SK-N-SH treated with all-trans-retinoic acid at 6 μM for 48 hours (cell line): ENCODE measurements around the gene SLC47A2.

Source experiments
- ATAC-seq: fragments of 200-7000 bp; cut with Tn5 transposase; 3 replicates; pipeline ENCODE4 v1.9.1; 2020; ENCODE audit warnings: mild to moderate bottlenecking, moderate library complexity
- ARNTL ChIP-seq: fragments of 450-650 bp; formaldehyde crosslinking; IDR thresholded peaks from 2 replicates; pipeline ENCODE4 v1.5.0; 2020; ENCODE audit warnings: low read depth, mild to moderate bottlenecking, moderate library complexity, borderline replicate concordance
- CSDC2 ChIP-seq: fragments of 250-450 bp; sonication (Bioruptor Pico); IDR thresholded peaks from 2 replicates; pipeline ENCODE4 v1.5.0; 2020; ENCODE audit warnings: mild to moderate bottlenecking, moderate library complexity
- ESRRG ChIP-seq: fragments of 250-450 bp; sonication (Bioruptor Pico); IDR thresholded peaks from 2 replicates; pipeline ENCODE4 v1.6.1; 2021; ENCODE audit warnings: mild to moderate bottlenecking
- GLIS3 ChIP-seq: fragments of 250-450 bp; sonication (Bioruptor Pico); IDR thresholded peaks from 2 replicates; pipeline ENCODE4 v1.5.0; 2020; ENCODE audit warnings: mild to moderate bottlenecking, moderate library complexity
- ISL1 ChIP-seq: fragments of 250-450 bp; sonication (Bioruptor Pico); IDR thresholded peaks from 2 replicates; pipeline ENCODE4 v2.1.2; 2022; ENCODE audit warnings: mild to moderate bottlenecking, moderate library complexity
- OSR1 ChIP-seq: fragments of 250-450 bp; sonication (Bioruptor Pico); IDR thresholded peaks from 2 replicates; pipeline ENCODE4 v1.8.0; 2022; ENCODE audit warnings: moderate library complexity, mild to moderate bottlenecking, inconsistent platforms
- PPARA ChIP-seq: fragments of 250-450 bp; sonication (Bioruptor Pico); IDR thresholded peaks from 2 replicates; pipeline ENCODE4 v1.5.0; 2020; ENCODE audit warnings: mild to moderate bottlenecking, borderline replicate concordance
- RARB ChIP-seq: fragments of 250-450 bp; sonication (Bioruptor Pico); IDR thresholded peaks from 2 replicates; pipeline ENCODE4 v1.8.0; 2021; ENCODE audit warnings: mild to moderate bottlenecking, moderate library complexity
- SNAI2 ChIP-seq: fragments of 250-450 bp; sonication (Bioruptor Pico); IDR thresholded peaks from 2 replicates; pipeline ENCODE4 v1.5.0; 2020; ENCODE audit warnings: mild to moderate bottlenecking, moderate library complexity
- TCF4 ChIP-seq: fragments of 250-450 bp; sonication (Bioruptor Pico); IDR thresholded peaks from 2 replicates; pipeline ENCODE4 v1.8.0; 2021; ENCODE audit warnings: mild to moderate bottlenecking, moderate library complexity, borderline replicate concordance
- TOX ChIP-seq: fragments of 250-450 bp; sonication (Bioruptor Pico); IDR thresholded peaks from 2 replicates; pipeline ENCODE4 v1.8.0; 2021; ENCODE audit warnings: mild to moderate bottlenecking, moderate library complexity, borderline replicate concordance
- ZFP3 ChIP-seq: fragments of 250-450 bp; sonication (Bioruptor Pico); IDR thresholded peaks from 2 replicates; pipeline ENCODE4 v1.5.0; 2020; ENCODE audit warnings: mild to moderate bottlenecking, moderate library complexity
- ZFP30 ChIP-seq: fragments of 450-650 bp; formaldehyde crosslinking; IDR thresholded peaks from 2 replicates; pipeline ENCODE4 v1.5.0; 2022; ENCODE audit warnings: mild to moderate bottlenecking, moderate library complexity
- ZNF70 ChIP-seq: fragments of 450-650 bp; formaldehyde crosslinking; IDR thresholded peaks from 2 replicates; pipeline ENCODE4 v1.5.0; 2020; ENCODE audit warnings: mild to moderate bottlenecking, moderate library complexity
- ZNF8 ChIP-seq: fragments of 450-650 bp; formaldehyde crosslinking; IDR thresholded peaks from 2 replicates; pipeline ENCODE4 v1.5.0; 2020; ENCODE audit warnings: mild to moderate bottlenecking, moderate library complexity
- TF ChIP-seq, protein P1 (sequence below): fragments of 250-450 bp; sonication (Bioruptor Pico); IDR thresholded peaks from 2 replicates; pipeline ENCODE4 v1.8.0; 2021; ENCODE audit warnings: low read depth, mild to moderate bottlenecking, moderate library complexity, borderline replicate concordance
- TF ChIP-seq, protein P2 (sequence below): fragments of 250-450 bp; sonication (Bioruptor Pico); IDR thresholded peaks from 2 replicates; pipeline ENCODE4 v1.5.1; 2020; ENCODE audit warnings: low read depth, mild to moderate bottlenecking, moderate library complexity
- TF ChIP-seq, protein P3 (sequence below): fragments of 250-450 bp; sonication (Bioruptor Pico); IDR thresholded peaks from 2 replicates; pipeline ENCODE4 v1.8.0; 2020; ENCODE audit warnings: mild to moderate bottlenecking, moderate library complexity, borderline replicate concordance
- TF ChIP-seq, protein P4 (sequence below): fragments of 250-450 bp; sonication (Bioruptor Pico); IDR thresholded peaks from 2 replicates; pipeline ENCODE4 v1.5.0; 2020; ENCODE audit warnings: mild to moderate bottlenecking, moderate library complexity

The SLC47A2 gene

DNA sequence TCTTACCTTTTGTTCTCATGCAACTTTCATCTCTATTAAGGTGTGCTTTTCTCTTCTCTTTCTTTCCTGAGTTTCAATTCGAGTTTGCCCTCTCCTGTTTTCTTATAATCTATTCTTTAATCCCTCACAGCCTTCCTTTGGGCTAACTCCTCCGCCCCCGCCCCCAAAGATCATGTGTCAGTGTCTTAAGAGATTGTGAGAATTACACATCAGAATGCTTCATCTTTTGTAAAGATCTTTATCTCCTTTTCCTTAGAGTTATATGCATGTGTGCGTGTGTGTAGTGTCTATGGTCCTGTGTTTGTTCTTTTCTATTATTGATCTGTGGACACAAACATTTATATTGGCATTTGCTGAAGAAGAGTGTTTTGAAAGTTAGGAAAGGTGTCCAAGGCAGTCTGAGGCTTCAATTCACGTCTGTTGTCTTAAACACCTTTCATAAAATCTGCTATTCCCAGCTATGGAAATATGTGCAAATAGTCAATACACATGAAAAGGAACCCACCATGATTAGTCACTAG lies 74.0 kb downstream of the SLC47A2 start:
- ATAC-seq, result no peak
- TF ChIP-seq PPARA (CRISPR knock-in tag) (no peak), OSR1 (no peak), SNAI2 (CRISPR knock-in tag) (no peak), ZNF8 (no peak), CSDC2 (CRISPR knock-in tag) (no peak), ISL1 (no peak), GLIS3 (no peak), ZNF70 (CRISPR knock-in tag) (no peak), ARNTL (no peak), ZFP3 (CRISPR knock-in tag) (no peak), ZFP30 (CRISPR knock-in tag) (no peak), ESRRG (CRISPR knock-in tag) (no peak), TOX (CRISPR knock-in tag) (no peak)
- TF ChIP-seq, protein P1, sequence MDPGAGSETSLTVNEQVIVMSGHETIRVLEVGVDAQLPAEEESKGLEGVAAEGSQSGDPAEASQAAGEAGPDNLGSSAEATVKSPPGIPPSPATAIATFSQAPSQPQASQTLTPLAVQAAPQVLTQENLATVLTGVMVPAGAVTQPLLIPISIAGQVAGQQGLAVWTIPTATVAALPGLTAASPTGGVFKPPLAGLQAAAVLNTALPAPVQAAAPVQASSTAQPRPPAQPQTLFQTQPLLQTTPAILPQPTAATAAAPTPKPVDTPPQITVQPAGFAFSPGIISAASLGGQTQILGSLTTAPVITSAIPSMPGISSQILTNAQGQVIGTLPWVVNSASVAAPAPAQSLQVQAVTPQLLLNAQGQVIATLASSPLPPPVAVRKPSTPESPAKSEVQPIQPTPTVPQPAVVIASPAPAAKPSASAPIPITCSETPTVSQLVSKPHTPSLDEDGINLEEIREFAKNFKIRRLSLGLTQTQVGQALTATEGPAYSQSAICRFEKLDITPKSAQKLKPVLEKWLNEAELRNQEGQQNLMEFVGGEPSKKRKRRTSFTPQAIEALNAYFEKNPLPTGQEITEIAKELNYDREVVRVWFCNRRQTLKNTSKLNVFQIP, result no peak
- TF ChIP-seq, protein P2, sequence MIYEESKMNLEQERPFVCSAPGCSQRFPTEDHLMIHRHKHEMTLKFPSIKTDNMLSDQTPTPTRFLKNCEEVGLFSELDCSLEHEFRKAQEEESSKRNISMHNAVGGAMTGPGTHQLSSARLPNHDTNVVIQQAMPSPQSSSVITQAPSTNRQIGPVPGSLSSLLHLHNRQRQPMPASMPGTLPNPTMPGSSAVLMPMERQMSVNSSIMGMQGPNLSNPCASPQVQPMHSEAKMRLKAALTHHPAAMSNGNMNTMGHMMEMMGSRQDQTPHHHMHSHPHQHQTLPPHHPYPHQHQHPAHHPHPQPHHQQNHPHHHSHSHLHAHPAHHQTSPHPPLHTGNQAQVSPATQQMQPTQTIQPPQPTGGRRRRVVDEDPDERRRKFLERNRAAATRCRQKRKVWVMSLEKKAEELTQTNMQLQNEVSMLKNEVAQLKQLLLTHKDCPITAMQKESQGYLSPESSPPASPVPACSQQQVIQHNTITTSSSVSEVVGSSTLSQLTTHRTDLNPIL (CRISPR knock-in tag), result no peak
- TF ChIP-seq, protein P3, sequence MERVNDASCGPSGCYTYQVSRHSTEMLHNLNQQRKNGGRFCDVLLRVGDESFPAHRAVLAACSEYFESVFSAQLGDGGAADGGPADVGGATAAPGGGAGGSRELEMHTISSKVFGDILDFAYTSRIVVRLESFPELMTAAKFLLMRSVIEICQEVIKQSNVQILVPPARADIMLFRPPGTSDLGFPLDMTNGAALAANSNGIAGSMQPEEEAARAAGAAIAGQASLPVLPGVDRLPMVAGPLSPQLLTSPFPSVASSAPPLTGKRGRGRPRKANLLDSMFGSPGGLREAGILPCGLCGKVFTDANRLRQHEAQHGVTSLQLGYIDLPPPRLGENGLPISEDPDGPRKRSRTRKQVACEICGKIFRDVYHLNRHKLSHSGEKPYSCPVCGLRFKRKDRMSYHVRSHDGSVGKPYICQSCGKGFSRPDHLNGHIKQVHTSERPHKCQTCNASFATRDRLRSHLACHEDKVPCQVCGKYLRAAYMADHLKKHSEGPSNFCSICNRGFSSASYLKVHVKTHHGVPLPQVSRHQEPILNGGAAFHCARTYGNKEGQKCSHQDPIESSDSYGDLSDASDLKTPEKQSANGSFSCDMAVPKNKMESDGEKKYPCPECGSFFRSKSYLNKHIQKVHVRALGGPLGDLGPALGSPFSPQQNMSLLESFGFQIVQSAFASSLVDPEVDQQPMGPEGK (CRISPR knock-in tag), result no peak

DNA sequence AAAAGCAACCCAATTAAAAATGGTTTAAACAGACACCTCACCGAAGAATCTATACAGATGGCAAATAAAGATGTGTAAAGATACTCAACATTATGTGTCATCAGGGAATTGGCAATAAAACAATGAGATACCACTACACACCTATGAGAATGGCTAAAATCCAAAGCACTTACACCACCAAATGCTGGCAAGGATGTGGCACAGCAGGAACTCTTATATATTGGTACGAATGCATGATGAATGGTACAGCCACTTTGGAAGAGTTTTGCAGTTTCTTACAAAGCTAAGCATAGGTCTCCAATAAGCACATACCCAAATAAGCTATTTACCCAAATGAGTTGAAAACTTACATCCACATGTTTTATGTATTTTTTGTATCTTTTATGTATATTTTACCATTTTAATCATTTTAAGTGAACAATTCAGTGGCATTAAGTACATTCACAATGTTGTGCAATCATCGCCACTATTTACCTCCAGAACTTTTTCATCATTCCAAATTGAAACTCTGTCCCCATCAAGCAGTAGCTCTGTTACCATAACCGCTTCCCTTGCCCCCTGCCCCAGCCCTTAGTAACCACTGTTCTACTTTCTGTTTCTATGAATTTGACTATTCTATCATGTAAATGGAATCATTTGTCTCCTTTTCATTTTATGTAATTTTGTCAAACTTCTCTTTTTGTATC lies 74.6 kb downstream of the SLC47A2 start:
- TF ChIP-seq PPARA (CRISPR knock-in tag) (no peak), TCF4 (CRISPR knock-in tag) (no peak), ZFP30 (CRISPR knock-in tag) (no peak), RARB (CRISPR knock-in tag) (no peak), CSDC2 (CRISPR knock-in tag) (no peak), ZNF70 (CRISPR knock-in tag) (no peak), ARNTL (no peak), SNAI2 (CRISPR knock-in tag) (no peak)
- TF ChIP-seq, protein P4, sequence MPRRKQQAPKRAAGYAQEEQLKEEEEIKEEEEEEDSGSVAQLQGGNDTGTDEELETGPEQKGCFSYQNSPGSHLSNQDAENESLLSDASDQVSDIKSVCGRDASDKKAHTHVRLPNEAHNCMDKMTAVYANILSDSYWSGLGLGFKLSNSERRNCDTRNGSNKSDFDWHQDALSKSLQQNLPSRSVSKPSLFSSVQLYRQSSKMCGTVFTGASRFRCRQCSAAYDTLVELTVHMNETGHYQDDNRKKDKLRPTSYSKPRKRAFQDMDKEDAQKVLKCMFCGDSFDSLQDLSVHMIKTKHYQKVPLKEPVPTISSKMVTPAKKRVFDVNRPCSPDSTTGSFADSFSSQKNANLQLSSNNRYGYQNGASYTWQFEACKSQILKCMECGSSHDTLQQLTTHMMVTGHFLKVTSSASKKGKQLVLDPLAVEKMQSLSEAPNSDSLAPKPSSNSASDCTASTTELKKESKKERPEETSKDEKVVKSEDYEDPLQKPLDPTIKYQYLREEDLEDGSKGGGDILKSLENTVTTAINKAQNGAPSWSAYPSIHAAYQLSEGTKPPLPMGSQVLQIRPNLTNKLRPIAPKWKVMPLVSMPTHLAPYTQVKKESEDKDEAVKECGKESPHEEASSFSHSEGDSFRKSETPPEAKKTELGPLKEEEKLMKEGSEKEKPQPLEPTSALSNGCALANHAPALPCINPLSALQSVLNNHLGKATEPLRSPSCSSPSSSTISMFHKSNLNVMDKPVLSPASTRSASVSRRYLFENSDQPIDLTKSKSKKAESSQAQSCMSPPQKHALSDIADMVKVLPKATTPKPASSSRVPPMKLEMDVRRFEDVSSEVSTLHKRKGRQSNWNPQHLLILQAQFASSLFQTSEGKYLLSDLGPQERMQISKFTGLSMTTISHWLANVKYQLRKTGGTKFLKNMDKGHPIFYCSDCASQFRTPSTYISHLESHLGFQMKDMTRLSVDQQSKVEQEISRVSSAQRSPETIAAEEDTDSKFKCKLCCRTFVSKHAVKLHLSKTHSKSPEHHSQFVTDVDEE (CRISPR knock-in tag), result no peak
- TF ChIP-seq, protein P3 (CRISPR knock-in tag), result no peak
- TF ChIP-seq, protein P2 (CRISPR knock-in tag), result no peak
- TF ChIP-seq, protein P1, result no peak
- no peak for ATAC-seq
